OCI-LY3 (cell line): Measurements from ENCODE around the gene YBX1.

Experiments
- EZH2phosphoT487 ChIP-seq: fragments of 200-600 bp; shearing (Covaris generic); IDR thresholded peaks from 2 replicates; pipeline ENCODE4 v1.6.1; 2018; ENCODE audit warnings: antibody characterized with exemption, mixed run types, low read depth
- TF ChIP-seq, protein P1 (sequence below): fragments of 200-600, 300-600 bp; sonication (generic); IDR thresholded peaks from 2 replicates; pipeline ENCODE4 v1.5.1; 2014; ENCODE audit warnings: antibody characterized with exemption, low read length, low read depth

- TF ChIP-seq, protein P1, sequence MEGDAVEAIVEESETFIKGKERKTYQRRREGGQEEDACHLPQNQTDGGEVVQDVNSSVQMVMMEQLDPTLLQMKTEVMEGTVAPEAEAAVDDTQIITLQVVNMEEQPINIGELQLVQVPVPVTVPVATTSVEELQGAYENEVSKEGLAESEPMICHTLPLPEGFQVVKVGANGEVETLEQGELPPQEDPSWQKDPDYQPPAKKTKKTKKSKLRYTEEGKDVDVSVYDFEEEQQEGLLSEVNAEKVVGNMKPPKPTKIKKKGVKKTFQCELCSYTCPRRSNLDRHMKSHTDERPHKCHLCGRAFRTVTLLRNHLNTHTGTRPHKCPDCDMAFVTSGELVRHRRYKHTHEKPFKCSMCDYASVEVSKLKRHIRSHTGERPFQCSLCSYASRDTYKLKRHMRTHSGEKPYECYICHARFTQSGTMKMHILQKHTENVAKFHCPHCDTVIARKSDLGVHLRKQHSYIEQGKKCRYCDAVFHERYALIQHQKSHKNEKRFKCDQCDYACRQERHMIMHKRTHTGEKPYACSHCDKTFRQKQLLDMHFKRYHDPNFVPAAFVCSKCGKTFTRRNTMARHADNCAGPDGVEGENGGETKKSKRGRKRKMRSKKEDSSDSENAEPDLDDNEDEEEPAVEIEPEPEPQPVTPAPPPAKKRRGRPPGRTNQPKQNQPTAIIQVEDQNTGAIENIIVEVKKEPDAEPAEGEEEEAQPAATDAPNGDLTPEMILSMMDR = no peak
- no peak for TF ChIP-seq EZH2phosphoT487
These were observed 43.1 kb upstream of the YBX1 start for GRCh38 chr1:42639116-42639515.
